Testis (tissue), 3 donors: ENCODE measurements around the gene PWWP2B. TPM values are rescaled to one million over a fixed set of nuclear protein-coding genes. Genes with fewer than 3 reads are reported as not detected.
"Not testable (repeated sequence)": the region's sequence is repeated elsewhere in the genome, so short reads cannot be mapped to it uniquely, and the experiment has no call there.

Source experiments
- DNase-seq: peaks from one replicate; pipeline ENCODE4 v3.0.0-alpha.2; 2019
- H3K27ac ChIP-seq, 2 donors: fragments of 200-600 bp; sonication (generic); one replicate each; pipeline ENCODE4 v1.5.1; 2019
- H3K27me3 ChIP-seq: fragments of 200-600 bp; sonication (generic); one replicate; pipeline ENCODE4 v1.5.1; 2019
- H3K36me3 ChIP-seq: fragments of 200-600 bp; sonication (generic); one replicate; pipeline ENCODE4 v1.5.1; 2017; ENCODE audit warnings: low read depth; ENCODE audit errors: missing control alignments
- H3K4me1 ChIP-seq: fragments of 200-600 bp; sonication (generic); one replicate; pipeline ENCODE4 v1.5.1; 2019
- H3K4me3 ChIP-seq, 2 donors: fragments of 200-600 bp; sonication (generic); one replicate each; pipeline ENCODE4 v1.5.1; 2017 to 2019
- H3K9me3 ChIP-seq: fragments of 200-600 bp; sonication (generic); one replicate; pipeline ENCODE4 v1.5.1; 2017
- POLR2A ChIP-seq: fragments of 450-650 bp; IDR thresholded peaks from one replicate; pipeline ENCODE4 v1.6.1; 2017; ENCODE audit warnings: antibody characterized with exemption, mild to moderate bottlenecking, moderate library complexity
- WGBS, 2 donors: methylation state at CpG; one replicate each; pipeline ENCODE4 v1.1.5; 2018; 5-methylcytosine and 5-hydroxymethylcytosine counted together
- intact Hi-C: fragments of 100-400 bp; cut with DNase I; formaldehyde crosslinking; loops from one replicate; pipeline ENCODE4 v1.15.1; 2023; ENCODE audit warnings: low total_unique reads
- polyA plus RNA-seq: library from polyadenylated mRNA; stranded (reverse); fragments of 350-450 nt; fragmentation: Illumina TruSeq; extraction: RNeasy Lipid Tissue Mini Kit (QIAGEN cat#74804); gene quantifications from one replicate; pipeline ENCODE4 v1.2.3, GENCODE V29; 2014; ENCODE audit warnings: low read depth, low replicate concordance; ENCODE audit not compliant: insufficient read depth
- total RNA-seq, 2 donors: library from RNA; depleted of rRNA; stranded (reverse); fragments of >200 nt; gene quantifications; one replicate each; pipeline ENCODE4 v1.2.3, GENCODE V29; 2016
- TF ChIP-seq, protein P1 (sequence below), 3 experiments: fragments of 450-650 bp in 2 of 3; fragments of 200-600 bp in 1 of 3; sonication (generic) in 1 of 3; IDR thresholded peaks; one replicate each; pipeline ENCODE4 v1.5.1; 2016 to 2019; ENCODE audit warnings: antibody characterized with exemption in 3 of 3, mild to moderate bottlenecking in 2 of 3, moderate library complexity in 1 of 3

The PWWP2B gene
- total and polyA plus RNA-seq, 3 donors from 2014 or later: 16.0 to 45.1 (median 32.6) TPM

DNA sequence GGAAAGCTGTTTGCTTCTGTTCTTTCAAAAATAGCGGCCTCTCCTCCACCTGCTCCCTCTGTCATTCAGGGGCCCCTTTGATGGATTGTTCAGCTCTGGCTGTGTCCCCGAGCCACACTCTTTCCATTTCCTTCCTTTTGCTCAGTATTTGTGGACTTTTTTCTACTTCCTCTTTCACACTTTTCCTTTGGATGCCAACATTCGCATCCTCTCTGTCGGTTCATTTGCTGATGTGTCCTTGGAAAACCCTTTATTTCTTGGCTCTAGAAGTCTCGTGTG lies 11.7 kb upstream of the PWWP2B start:
- Histone ChIP-seq H3K4me1 (peaks cover 10% of the 10 kb centered on the region), H3K4me3 (no peak overlapping the region), H3K27ac (no peak overlapping the region), H3K9me3 (no peaks in the 10 kb centered on the region), H3K36me3 (no peaks in the 10 kb centered on the region), H3K27me3 (no peaks in the 10 kb centered on the region)
- no peak for DNase-seq
- 57 to 70% methylated on average over 5 of the region's 5 CpGs for WGBS, 2 donors
- intact Hi-C loops: loop anchor here (5.0 to 10.0 kb wide), 2 partner anchors 67 to 249 kb away; no protein-coding TSS in a partner anchor
- TF ChIP-seq, protein P1, sequence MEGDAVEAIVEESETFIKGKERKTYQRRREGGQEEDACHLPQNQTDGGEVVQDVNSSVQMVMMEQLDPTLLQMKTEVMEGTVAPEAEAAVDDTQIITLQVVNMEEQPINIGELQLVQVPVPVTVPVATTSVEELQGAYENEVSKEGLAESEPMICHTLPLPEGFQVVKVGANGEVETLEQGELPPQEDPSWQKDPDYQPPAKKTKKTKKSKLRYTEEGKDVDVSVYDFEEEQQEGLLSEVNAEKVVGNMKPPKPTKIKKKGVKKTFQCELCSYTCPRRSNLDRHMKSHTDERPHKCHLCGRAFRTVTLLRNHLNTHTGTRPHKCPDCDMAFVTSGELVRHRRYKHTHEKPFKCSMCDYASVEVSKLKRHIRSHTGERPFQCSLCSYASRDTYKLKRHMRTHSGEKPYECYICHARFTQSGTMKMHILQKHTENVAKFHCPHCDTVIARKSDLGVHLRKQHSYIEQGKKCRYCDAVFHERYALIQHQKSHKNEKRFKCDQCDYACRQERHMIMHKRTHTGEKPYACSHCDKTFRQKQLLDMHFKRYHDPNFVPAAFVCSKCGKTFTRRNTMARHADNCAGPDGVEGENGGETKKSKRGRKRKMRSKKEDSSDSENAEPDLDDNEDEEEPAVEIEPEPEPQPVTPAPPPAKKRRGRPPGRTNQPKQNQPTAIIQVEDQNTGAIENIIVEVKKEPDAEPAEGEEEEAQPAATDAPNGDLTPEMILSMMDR (IDR thresholded peaks at IDR 0.05): no peak

DNA sequence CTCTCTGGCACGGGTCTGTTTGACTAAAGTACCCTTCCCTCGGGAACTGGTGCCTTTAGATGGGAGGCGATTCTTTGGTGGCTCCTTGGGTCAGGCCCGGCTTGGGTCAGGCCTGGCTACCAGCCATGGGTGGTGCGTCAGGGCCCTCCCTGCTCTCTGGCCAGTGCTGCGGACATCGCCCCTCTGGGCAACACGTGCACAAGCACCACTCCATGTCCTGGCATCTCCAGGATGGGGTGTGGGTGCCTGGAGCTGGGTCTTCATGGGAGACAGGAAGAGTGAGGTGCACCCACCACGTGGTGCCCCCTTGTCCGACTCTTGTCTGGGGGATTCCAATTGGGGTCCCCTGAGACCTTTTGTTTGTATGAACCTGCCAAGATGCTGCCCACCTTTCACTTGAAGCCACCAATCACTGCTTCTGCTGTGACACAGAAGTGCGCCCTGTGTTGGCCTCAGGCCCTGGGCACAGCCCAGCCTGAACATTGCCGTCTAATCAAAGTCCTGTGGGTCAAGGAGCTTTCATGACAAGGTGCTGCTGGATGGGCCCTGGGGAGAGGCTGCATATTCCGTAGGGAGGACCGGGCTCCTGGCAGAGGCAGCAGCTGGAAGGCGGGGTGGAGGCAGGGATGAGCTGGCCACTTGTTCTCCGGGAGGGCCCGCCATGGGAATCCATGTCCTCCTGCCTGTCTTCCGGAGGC lies 11.1 kb upstream of the PWWP2B start:
- Histone ChIP-seq H3K4me1 (peaks cover 10% of the 10 kb centered on the region), H3K27me3 (no peaks in the 10 kb centered on the region), H3K4me3 (no peak overlapping the region), H3K36me3 (no peaks in the 10 kb centered on the region), H3K9me3 (no peaks in the 10 kb centered on the region), H3K27ac (no peak overlapping the region)
- WGBS, 2 donors: 82 to 89% methylated on average over 5 to 18 of the region's 18 CpGs
- DNase-seq: no peak
- intact Hi-C loops: loop anchor here (5.0 to 10.0 kb wide), 2 partner anchors 66 to 249 kb away; no protein-coding TSS in a partner anchor
- no peak for TF ChIP-seq POLR2A
- TF ChIP-seq, protein P1 (IDR thresholded peaks at IDR 0.05): no peak

DNA sequence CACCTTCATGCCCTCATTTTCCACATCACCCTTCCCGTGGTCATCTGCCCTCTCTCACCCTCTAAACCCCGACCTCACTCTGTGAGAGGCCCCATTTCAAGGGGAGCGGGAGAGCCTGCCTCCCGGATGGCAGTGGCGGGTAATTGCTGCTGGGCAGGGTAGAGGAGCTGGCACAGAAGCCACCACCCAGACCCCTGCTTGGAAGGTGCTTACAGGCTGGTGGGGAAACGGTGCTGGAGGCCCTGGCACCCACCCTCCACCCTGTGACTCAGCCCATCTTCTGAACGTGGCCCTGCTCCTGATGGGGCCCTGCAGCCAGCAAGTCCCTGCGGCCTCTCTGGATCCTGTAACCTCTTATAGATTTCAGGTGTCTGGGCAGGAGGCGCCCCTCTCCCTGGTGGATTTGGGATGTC lies 10.6 kb upstream of the PWWP2B start:
- Histone ChIP-seq H3K36me3 (no peaks in the 10 kb centered on the region), H3K27ac (no peak overlapping the region), H3K4me1 (peaks cover 10% of the 10 kb centered on the region), H3K27me3 (no peaks in the 10 kb centered on the region), H3K9me3 (no peaks in the 10 kb centered on the region), H3K4me3 (no peak overlapping the region)
- 65 to 86% methylated on average over 3 to 9 of the region's 9 CpGs for WGBS, 2 donors
- TF ChIP-seq, protein P1 (IDR thresholded peaks at IDR 0.05): no peak
- no peak for TF ChIP-seq POLR2A
- intact Hi-C loops: loop anchor here (5.0 to 10.0 kb wide), 2 partner anchors 66 to 248 kb away; no protein-coding TSS in a partner anchor
- no peak for DNase-seq

DNA sequence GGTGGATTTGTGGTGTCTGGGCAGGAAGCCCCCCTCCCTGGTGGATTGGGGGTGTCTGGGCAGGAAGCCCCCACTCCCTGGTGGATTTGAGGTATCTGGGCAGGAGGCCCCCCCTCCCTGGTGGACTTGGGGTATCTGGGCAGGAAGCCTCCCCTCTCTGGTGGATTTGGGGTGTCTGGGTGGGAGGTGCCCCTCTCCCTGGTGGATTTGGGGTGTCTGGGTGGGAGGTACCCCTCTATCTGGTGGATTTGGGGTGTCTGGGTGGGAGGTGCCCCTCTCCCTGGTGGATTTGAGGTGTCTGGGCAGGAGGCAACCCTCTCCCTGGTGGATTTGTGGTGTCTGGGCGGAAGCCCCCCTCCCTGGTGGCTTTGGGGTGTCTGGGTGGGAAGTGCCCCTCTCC lies 10.1 kb upstream of the PWWP2B start:
- WGBS, 2 donors: 90 to 100% methylated on average over 1 of the region's 1 CpG
- DNase-seq, H3K9me3 ChIP-seq, H3K27ac ChIP-seq, H3K4me3 ChIP-seq, H3K27me3 ChIP-seq, H3K36me3 ChIP-seq: not testable (repeated sequence)
- intact Hi-C loops: loop anchor here (5.0 to 10.0 kb wide), 2 partner anchors 65 to 248 kb away; no protein-coding TSS in a partner anchor
- peaks cover 10% of the 10 kb centered on the region for H3K4me1 ChIP-seq

DNA sequence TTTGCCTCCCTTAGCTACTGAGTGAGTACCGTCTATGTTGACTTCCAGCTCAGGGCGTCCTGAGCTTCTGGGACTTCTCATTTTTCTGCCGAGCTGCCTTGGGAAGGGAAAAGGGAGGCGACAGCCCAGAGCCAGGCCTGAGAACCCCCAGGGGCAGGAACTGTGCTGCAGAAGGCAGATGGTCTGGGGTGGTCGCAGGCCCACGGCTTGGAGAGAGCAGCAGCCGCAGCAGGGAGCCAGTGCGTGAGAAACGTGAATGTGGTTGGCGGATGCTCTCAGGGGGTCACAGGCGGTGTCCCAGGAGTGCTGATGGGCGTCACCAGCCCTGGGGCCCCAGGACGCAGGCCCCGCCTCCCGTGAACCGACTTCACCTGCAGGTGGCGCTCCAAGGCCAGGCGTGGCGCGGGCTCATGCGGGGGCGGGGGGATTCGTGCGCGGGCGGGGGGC lies 9.2 kb upstream of the PWWP2B start:
- no peaks in the 10 kb centered on the region for H3K9me3 ChIP-seq
- peaks cover 10% of the 10 kb centered on the region for H3K4me1 ChIP-seq
- intact Hi-C loops: loop anchor here (5.0 to 10.0 kb wide), 2 partner anchors 65 to 247 kb away; no protein-coding TSS in a partner anchor
- H3K27ac ChIP-seq: peak overlapping the region in 1 of 2 donors; percentile 82
- no peaks in the 10 kb centered on the region for H3K36me3 ChIP-seq
- 4% methylated on average over 4 to 13 of the region's 26 CpGs for WGBS, 2 donors
- TF ChIP-seq, protein P1 (IDR thresholded peaks at IDR 0.05): peak; percentile 64 to 82 (median 81)
- TF ChIP-seq POLR2A: no peak
- no peaks in the 10 kb centered on the region for H3K27me3 ChIP-seq
- peak; percentile 81 for DNase-seq
- no peak overlapping the region for H3K4me3 ChIP-seq
